H1 (cell line): ENCODE measurements around the gene DNAJC21.

Source experiments
- CTCF ChIP-seq, 3 experiments: IDR thresholded peaks; 1 replicate in 2 of 3; 2 replicates in 1 of 3; pipeline versions ENCODE4 v1.5.1 to v1.6.1; 2011; ENCODE audit warnings: low read length in 3 of 3, mild to moderate bottlenecking in 3 of 3, inconsistent platforms in 2 of 3, low read depth in 1 of 3, moderate library complexity in 1 of 3; ENCODE audit not compliant: insufficient read depth in 1 of 3; ENCODE audit errors: control extremely low read depth in 1 of 3
- KDM1A ChIP-seq: fragments of 200-600, 300-600 bp; sonication (generic); IDR thresholded peaks from 2 replicates; pipeline ENCODE4 v1.7.1; 2016; ENCODE audit warnings: mild to moderate bottlenecking, low read length, borderline replicate concordance
- MAX ChIP-seq: IDR thresholded peaks from 2 replicates; pipeline ENCODE4 v1.6.1; 2012; ENCODE audit warnings: inconsistent platforms
- POLR2AphosphoS5 ChIP-seq: IDR thresholded peaks from 2 replicates; pipeline ENCODE4 v1.6.1; 2011; ENCODE audit warnings: low read depth, low read length
- RFX5 ChIP-seq: IDR thresholded peaks from 2 replicates; pipeline ENCODE4 v1.6.1; 2011; ENCODE audit warnings: low read depth, low read length, improper control_type of control experiment, borderline replicate concordance
- ZNF274 ChIP-seq: IDR thresholded peaks from 2 replicates; pipeline ENCODE4 v1.7.0; 2012; ENCODE audit warnings: low read length, borderline replicate concordance; ENCODE audit errors: extremely low read depth

- TF ChIP-seq KDM1A (no peak), MAX (no peak), POLR2AphosphoS5 (no peak), CTCF (IDR thresholded peaks at IDR 0.05; ENCODE audit: control extremely low read depth in 1 of 3, insufficient read depth in 1 of 3, low read depth in 1 of 3, low read length in 3 of 3) (no peak), RFX5 (no peak), ZNF274 (no peak)
These were observed 68.9 kb downstream of the DNAJC21 start for GRCh38 chr5:34998058-34998789.
